Progenitor cell of endocrine pancreas (in vitro differentiated cells): Measurements from ENCODE around the gene VPS26B. TPM values are rescaled to one million over a fixed set of nuclear protein-coding genes. Genes with fewer than 3 reads are reported as not detected.
"Not testable (repeated sequence)": the region's sequence is repeated elsewhere in the genome, so short reads cannot be mapped to it uniquely, and the experiment has no call there.

ENCODE experiments used
- DNase-seq: peaks from one replicate; pipeline ENCODE4 v3.0.0; 2021; ENCODE audit warnings: low spot score; ENCODE audit not compliant: unreplicated experiment
- H3K27ac Mint-ChIP-seq: 2 replicates; pipeline ENCODE4 v1.8.0; 2021; ENCODE audit warnings: mild to moderate bottlenecking, moderate library complexity, mixed read lengths
- H3K27me3 Mint-ChIP-seq: 2 replicates; pipeline ENCODE4 v1.8.0; 2021; ENCODE audit warnings: mixed read lengths
- H3K36me3 Mint-ChIP-seq: 2 replicates; pipeline ENCODE4 v1.8.0; 2022; ENCODE audit warnings: mixed read lengths; ENCODE audit not compliant: insufficient read depth
- H3K4me1 Mint-ChIP-seq: 2 replicates; pipeline ENCODE4 v1.8.0; 2021; ENCODE audit warnings: low read depth, mixed read lengths
- H3K4me3 Mint-ChIP-seq: 2 replicates; pipeline ENCODE4 v1.8.0; 2021; ENCODE audit warnings: low read depth, mild to moderate bottlenecking, moderate library complexity, mixed read lengths
- H3K9me3 Mint-ChIP-seq: 2 replicates; pipeline ENCODE4 v1.8.0; 2021; ENCODE audit warnings: low read depth, mixed read lengths
- CTCF ChIP-seq: fragments of 200-600 bp; sonication (generic); IDR thresholded peaks from one replicate; pipeline ENCODE4 v1.5.0; 2021; ENCODE audit warnings: antibody characterized with exemption, mild to moderate bottlenecking; ENCODE audit not compliant: unreplicated experiment
- total RNA-seq: library from RNA; stranded (reverse); gene quantifications from 2 replicates; pipeline ENCODE4 v1.2.1, GENCODE V29; 2021

VPS26B gene
- total RNA-seq, 1 donor from 2014 or later = 39.6 TPM

- TF ChIP-seq CTCF = peak; percentile 43
- H3K9me3 Mint-ChIP-seq = no peaks in the 10 kb centered on the region
- H3K36me3 Mint-ChIP-seq = no peaks in the 10 kb centered on the region
- H3K4me1 Mint-ChIP-seq = peaks cover 4% of the 10 kb centered on the region
- peaks cover 87% of the 10 kb centered on the region for H3K27me3 Mint-ChIP-seq
- peak; percentile 22 for DNase-seq
- peak within 1 kb of the TSS; percentile 80 for H3K27ac Mint-ChIP-seq
- peak within 1 kb of the TSS; percentile 63 for H3K4me3 Mint-ChIP-seq
Observed at GRCh38 chr11:134275534-134276395, 51.3 kb downstream of the VPS26B start, which contains the start of gene GLB1L3. GLB1L3 (plus strand) TSS chr11:134276379; CDS start chr11:134276741, 362 bp downstream.

- Mint-ChIP-seq H3K4me3 (peak overlapping the region; percentile 63), H3K9me3 (no peaks in the 10 kb centered on the region), H3K27ac (no peak overlapping the region), H3K4me1 (peaks cover 4% of the 10 kb centered on the region), H3K27me3 (peaks cover 84% of the 10 kb centered on the region), H3K36me3 (no peaks in the 10 kb centered on the region)
- no peak for TF ChIP-seq CTCF
- DNase-seq = no peak
Observed at GRCh38 chr11:134276396-134277182, 52.1 kb downstream of the VPS26B start.

GRCh38 chr11:134277183-134278001 lies 52.9 kb downstream of the VPS26B start:
- Mint-ChIP-seq H3K27me3 (peaks cover 80% of the 10 kb centered on the region), H3K36me3 (no peaks in the 10 kb centered on the region), H3K27ac (no peak overlapping the region), H3K4me1 (peaks cover 4% of the 10 kb centered on the region), H3K9me3 (no peaks in the 10 kb centered on the region), H3K4me3 (peak overlapping the region; percentile 63)
- DNase-seq = no peak
- no peak for TF ChIP-seq CTCF

- Mint-ChIP-seq H3K4me3 (no peak overlapping the region), H3K36me3 (no peaks in the 10 kb centered on the region), H3K9me3 (no peaks in the 10 kb centered on the region), H3K27me3 (peaks cover 73% of the 10 kb centered on the region), H3K27ac (no peak overlapping the region), H3K4me1 (peaks cover 4% of the 10 kb centered on the region)
- TF ChIP-seq CTCF = no peak
- DNase-seq = no peak
Observed at GRCh38 chr11:134278356-134278755, 53.9 kb downstream of the VPS26B start.

GRCh38 chr11:134281635-134282034 lies 57.2 kb downstream of the VPS26B start:
- not testable (repeated sequence) for H3K9me3 Mint-ChIP-seq, H3K27ac Mint-ChIP-seq, DNase-seq, H3K36me3 Mint-ChIP-seq, H3K4me3 Mint-ChIP-seq, H3K4me1 Mint-ChIP-seq
- peaks cover 53% of the 10 kb centered on the region for H3K27me3 Mint-ChIP-seq
